Measurements from ENCODE around the gene CDKN2C. TPM values are rescaled to one million over a fixed set of nuclear protein-coding genes. Genes with fewer than 3 reads are reported as not detected.
"Not testable (repeated sequence)": the region's sequence is repeated elsewhere in the genome, so short reads cannot be mapped to it uniquely, and the experiment has no call there.

CDKN2C gene
- total RNA-seq, 1 experiment from 2014 or later = 49.2 TPM

- Histone ChIP-seq H3K4me3 (ENCODE audit: low read length) (no peak overlapping the region), H3K79me2 (ENCODE audit: low read length) (peaks cover 84% of the 10 kb centered on the region), H3K36me3 (ENCODE audit: low read depth, low read length) (peaks cover 8% of the 10 kb centered on the region), H3K9me2 (replicated peaks; ENCODE audit: low read length) (no peaks in the 10 kb centered on the region), H3K27ac (ENCODE audit: low read length) (no peak overlapping the region), H3K9me3 (ENCODE audit: low read length) (no peaks in the 10 kb centered on the region), H3K4me2 (ENCODE audit: low read length) (no peak overlapping the region), H3K4me1 (ENCODE audit: insufficient read depth, low read length) (no peaks in the 10 kb centered on the region), H2AFZ (ENCODE audit: low read length) (no peak overlapping the region), H3F3A (ENCODE audit: low read length, unreplicated experiment) (no peaks in the 10 kb centered on the region), H3K9ac (ENCODE audit: low read length) (no peak overlapping the region), H3K27me3 (ENCODE audit: low read length) (no peaks in the 10 kb centered on the region), H4K20me1 (ENCODE audit: low read length) (peaks cover 10% of the 10 kb centered on the region)
- CTCF ChIA-PET = interaction anchor here (0.6 to 1.8 kb wide), 3 partner anchors 30 to 57 kb away, joined by 4 to 10 read pairs (median 4); partner anchors contain the start of gene FAF1
- no peak for DNase-seq
- TF ChIP-seq, protein P1, sequence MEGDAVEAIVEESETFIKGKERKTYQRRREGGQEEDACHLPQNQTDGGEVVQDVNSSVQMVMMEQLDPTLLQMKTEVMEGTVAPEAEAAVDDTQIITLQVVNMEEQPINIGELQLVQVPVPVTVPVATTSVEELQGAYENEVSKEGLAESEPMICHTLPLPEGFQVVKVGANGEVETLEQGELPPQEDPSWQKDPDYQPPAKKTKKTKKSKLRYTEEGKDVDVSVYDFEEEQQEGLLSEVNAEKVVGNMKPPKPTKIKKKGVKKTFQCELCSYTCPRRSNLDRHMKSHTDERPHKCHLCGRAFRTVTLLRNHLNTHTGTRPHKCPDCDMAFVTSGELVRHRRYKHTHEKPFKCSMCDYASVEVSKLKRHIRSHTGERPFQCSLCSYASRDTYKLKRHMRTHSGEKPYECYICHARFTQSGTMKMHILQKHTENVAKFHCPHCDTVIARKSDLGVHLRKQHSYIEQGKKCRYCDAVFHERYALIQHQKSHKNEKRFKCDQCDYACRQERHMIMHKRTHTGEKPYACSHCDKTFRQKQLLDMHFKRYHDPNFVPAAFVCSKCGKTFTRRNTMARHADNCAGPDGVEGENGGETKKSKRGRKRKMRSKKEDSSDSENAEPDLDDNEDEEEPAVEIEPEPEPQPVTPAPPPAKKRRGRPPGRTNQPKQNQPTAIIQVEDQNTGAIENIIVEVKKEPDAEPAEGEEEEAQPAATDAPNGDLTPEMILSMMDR (conservative IDR thresholded peaks at IDR 0.05; ENCODE audit: low read depth, low read length) = no peak
- TF ChIP-seq EZH2phosphoT487 (IDR thresholded peaks at IDR 0.05; ENCODE audit: borderline replicate concordance, low read length) = no peak
- TF ChIP-seq EZH2 (IDR thresholded peaks at IDR 0.05; ENCODE audit: low read length, unreplicated experiment) = no peak
- ATAC-seq = no peak
- no TSS peak for BruUV-seq (replicated peaks)
- POLR2A ChIA-PET (ENCODE audit: unreplicated experiment) = interaction anchor here (0.6 kb wide), 2 partner anchors 39 to 133 kb away, joined by 4 read pairs; no protein-coding TSS in a partner anchor
- intact Hi-C loops (cut with micrococcal nuclease) = loop anchor here (2.0 kb wide), 1 partner anchor 29 kb away; no protein-coding TSS in a partner anchor
These were observed 39.9 kb upstream of the CDKN2C start for GRCh38 chr1:50930193-50930592.

- no peak for DNase-seq
- H3K27me3 ChIP-seq (ENCODE audit: low read length) = no peaks in the 10 kb centered on the region
- H2AFZ ChIP-seq (ENCODE audit: low read length) = no peak overlapping the region
- intact Hi-C loops (cut with micrococcal nuclease) = loop anchor here (2.0 kb wide), 1 partner anchor 28 kb away; no protein-coding TSS in a partner anchor
- peaks cover 8% of the 10 kb centered on the region for H3K36me3 ChIP-seq (ENCODE audit: low read depth, low read length)
- no peaks in the 10 kb centered on the region for H3K9me3 ChIP-seq (ENCODE audit: low read length)
- no peak overlapping the region for H3K4me3 ChIP-seq (ENCODE audit: low read length)
- no peak for ATAC-seq
- POLR2A ChIA-PET (ENCODE audit: unreplicated experiment) = no interaction called here
- no peak overlapping the region for H3K27ac ChIP-seq (ENCODE audit: low read length)
- no peaks in the 10 kb centered on the region for H3K4me1 ChIP-seq (ENCODE audit: insufficient read depth, low read length)
- no peak overlapping the region for H3K4me2 ChIP-seq (ENCODE audit: low read length)
- no peaks in the 10 kb centered on the region for H3K9me2 ChIP-seq (replicated peaks; ENCODE audit: low read length)
- no TSS peak for BruUV-seq (replicated peaks)
- peaks cover 14% of the 10 kb centered on the region for H4K20me1 ChIP-seq (ENCODE audit: low read length)
- no peaks in the 10 kb centered on the region for H3F3A ChIP-seq (ENCODE audit: low read length, unreplicated experiment)
- TF ChIP-seq EZH2 (IDR thresholded peaks at IDR 0.05; ENCODE audit: low read length, unreplicated experiment) (no peak), EZH2phosphoT487 (IDR thresholded peaks at IDR 0.05; ENCODE audit: borderline replicate concordance, low read length) (no peak)
- TF ChIP-seq, protein P1 (conservative IDR thresholded peaks at IDR 0.05; ENCODE audit: low read depth, low read length) = no peak
- H3K9ac ChIP-seq (ENCODE audit: low read length) = no peak overlapping the region
- H3K79me2 ChIP-seq (ENCODE audit: low read length) = peaks cover 84% of the 10 kb centered on the region
- CTCF ChIA-PET = no interaction called here
These were observed 38.9 kb upstream of the CDKN2C start for GRCh38 chr1:50930965-50931737.

DNA sequence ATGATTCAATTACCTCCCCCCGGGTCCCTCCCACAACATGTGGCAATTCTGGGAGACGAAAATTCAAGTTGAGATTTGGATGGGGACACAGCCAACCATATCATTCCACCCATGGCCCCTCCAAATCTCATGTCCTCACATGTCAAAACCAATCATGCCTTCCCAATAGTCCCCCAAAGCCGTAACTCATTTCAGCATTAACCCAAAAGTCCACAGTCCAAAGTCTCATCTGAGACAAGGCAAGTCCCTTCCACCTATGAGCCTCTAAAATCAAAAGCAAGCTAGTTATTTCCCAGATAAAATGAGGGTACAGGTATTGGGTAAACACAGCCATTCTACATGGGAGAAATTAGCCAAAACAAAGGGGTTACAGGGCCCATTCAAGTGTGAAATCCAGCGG, 38.0 kb upstream of the CDKN2C start:
- H3K4me1 ChIP-seq (ENCODE audit: insufficient read depth, low read length); BruUV-seq (replicated peaks); H3K4me2 ChIP-seq (ENCODE audit: low read length); H3K4me3 ChIP-seq (ENCODE audit: low read length); H2AFZ ChIP-seq (ENCODE audit: low read length); DNase-seq; H3K9me3 ChIP-seq (ENCODE audit: low read length); CTCF ChIA-PET; intact Hi-C loops (cut with micrococcal nuclease); POLR2A ChIA-PET (ENCODE audit: unreplicated experiment); H3F3A ChIP-seq (ENCODE audit: low read length, unreplicated experiment); ATAC-seq; H3K9me2 ChIP-seq (replicated peaks; ENCODE audit: low read length); H3K9ac ChIP-seq (ENCODE audit: low read length); H3K36me3 ChIP-seq (ENCODE audit: low read depth, low read length); H3K27me3 ChIP-seq (ENCODE audit: low read length); H3K27ac ChIP-seq (ENCODE audit: low read length): not testable (repeated sequence)
- H3K79me2 ChIP-seq (ENCODE audit: low read length) = peaks cover 84% of the 10 kb centered on the region
- peaks cover 20% of the 10 kb centered on the region for H4K20me1 ChIP-seq (ENCODE audit: low read length)

GRCh38 chr1:50933770-50934169, 36.3 kb upstream of the CDKN2C start:
- H3K27me3 ChIP-seq (ENCODE audit: low read length); H3K36me3 ChIP-seq (ENCODE audit: low read depth, low read length); POLR2A ChIA-PET (ENCODE audit: unreplicated experiment); H3K9me3 ChIP-seq (ENCODE audit: low read length); intact Hi-C loops (cut with micrococcal nuclease); DNase-seq; ATAC-seq; H3K27ac ChIP-seq (ENCODE audit: low read length); BruUV-seq (replicated peaks); H3K4me3 ChIP-seq (ENCODE audit: low read length); CTCF ChIA-PET; H3K4me1 ChIP-seq (ENCODE audit: insufficient read depth, low read length); H3K4me2 ChIP-seq (ENCODE audit: low read length); H3K9me2 ChIP-seq (replicated peaks; ENCODE audit: low read length); H3K9ac ChIP-seq (ENCODE audit: low read length); H2AFZ ChIP-seq (ENCODE audit: low read length); H3F3A ChIP-seq (ENCODE audit: low read length, unreplicated experiment): not testable (repeated sequence)
- Histone ChIP-seq H4K20me1 (ENCODE audit: low read length) (peaks cover 20% of the 10 kb centered on the region), H3K79me2 (ENCODE audit: low read length) (peaks cover 86% of the 10 kb centered on the region)
